Nephron progenitor cell (in vitro differentiated cells): ENCODE data around the gene ZNF443.
A peak's percentile ranks its signal among the peaks of the same experiment; 100 is the strongest.
"Not testable (repeated sequence)": the region's sequence is repeated elsewhere in the genome, so short reads cannot be mapped to it uniquely, and the experiment has no call there.

Source experiments
- DNase-seq: peaks from one replicate; pipeline ENCODE4 v3.0.0; 2021
- H3K27ac Mint-ChIP-seq: 2 replicates; pipeline ENCODE4 v1.8.0; 2021; ENCODE audit warnings: mild to moderate bottlenecking, moderate library complexity, mixed read lengths
- H3K27me3 Mint-ChIP-seq: 2 replicates; pipeline ENCODE4 v1.8.0; 2021; ENCODE audit warnings: mild to moderate bottlenecking, low read depth, mixed read lengths; ENCODE audit not compliant: poor library complexity
- H3K36me3 Mint-ChIP-seq: 2 replicates; pipeline ENCODE4 v1.8.0; 2021; ENCODE audit warnings: low read depth, mixed read lengths
- H3K4me1 Mint-ChIP-seq: 2 replicates; pipeline ENCODE4 v1.8.0; 2021; ENCODE audit warnings: mixed read lengths
- H3K4me3 Mint-ChIP-seq: 2 replicates; pipeline ENCODE4 v1.8.0; 2021; ENCODE audit warnings: mild to moderate bottlenecking, moderate library complexity, mixed read lengths
- H3K9me3 Mint-ChIP-seq: 2 replicates; pipeline ENCODE4 v1.8.0; 2021; ENCODE audit warnings: mild to moderate bottlenecking, moderate library complexity, mixed read lengths
- TF ChIP-seq, protein P1 (sequence below): fragments of 200-600 bp; sonication (generic); IDR thresholded peaks from 2 replicates; pipeline ENCODE4 v1.5.0; 2021; ENCODE audit warnings: antibody characterized with exemption

ZNF443 gene

DNA sequence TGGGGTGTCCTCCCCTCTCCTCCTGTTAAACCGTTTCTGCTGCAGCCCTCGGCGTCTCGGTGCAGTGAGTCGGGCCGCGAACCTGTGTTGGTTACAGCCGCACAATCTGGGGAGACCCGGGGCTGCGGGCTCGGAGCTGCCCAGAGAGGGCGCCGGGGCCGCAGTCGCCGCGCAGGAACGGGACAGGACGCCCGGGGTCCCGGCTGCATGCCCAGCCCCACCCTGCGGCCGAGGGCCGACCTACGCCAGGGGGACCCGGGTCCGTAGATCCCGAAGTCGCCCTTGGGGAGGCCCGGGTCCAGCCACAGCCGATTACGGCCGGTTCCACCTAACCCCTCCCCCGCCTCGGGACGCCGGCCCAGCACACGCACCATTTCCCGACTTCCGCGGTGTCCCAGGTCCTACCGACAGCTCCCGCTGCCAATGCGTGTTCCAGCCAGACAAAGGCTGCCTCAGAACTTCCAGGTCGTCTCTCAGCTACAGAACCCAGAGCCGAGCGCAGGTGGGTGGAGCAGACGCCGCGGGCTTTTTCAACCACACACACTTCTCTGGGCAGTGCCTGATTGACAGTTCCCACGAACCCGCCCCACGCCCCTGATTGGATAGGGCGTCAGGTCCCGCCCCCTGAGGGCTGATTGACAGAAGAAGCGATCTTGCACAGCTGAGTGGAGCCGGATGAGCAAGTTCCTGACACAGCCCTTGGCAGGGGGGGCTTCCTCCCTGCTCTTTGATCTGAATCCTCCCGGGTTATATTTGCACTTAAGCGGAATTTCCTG is at the start of gene ZNF443:
Gene ZNF443 (minus strand): TSS at position 481 of the 776 bp plus-strand sequence. CDS start 107 bp downstream, at position 374.
- Mint-ChIP-seq H3K4me3 (peak within 1 kb of the TSS; percentile 100), H3K9me3 (peaks cover 76% of the 10 kb centered on the region)
- TF ChIP-seq, protein P1, sequence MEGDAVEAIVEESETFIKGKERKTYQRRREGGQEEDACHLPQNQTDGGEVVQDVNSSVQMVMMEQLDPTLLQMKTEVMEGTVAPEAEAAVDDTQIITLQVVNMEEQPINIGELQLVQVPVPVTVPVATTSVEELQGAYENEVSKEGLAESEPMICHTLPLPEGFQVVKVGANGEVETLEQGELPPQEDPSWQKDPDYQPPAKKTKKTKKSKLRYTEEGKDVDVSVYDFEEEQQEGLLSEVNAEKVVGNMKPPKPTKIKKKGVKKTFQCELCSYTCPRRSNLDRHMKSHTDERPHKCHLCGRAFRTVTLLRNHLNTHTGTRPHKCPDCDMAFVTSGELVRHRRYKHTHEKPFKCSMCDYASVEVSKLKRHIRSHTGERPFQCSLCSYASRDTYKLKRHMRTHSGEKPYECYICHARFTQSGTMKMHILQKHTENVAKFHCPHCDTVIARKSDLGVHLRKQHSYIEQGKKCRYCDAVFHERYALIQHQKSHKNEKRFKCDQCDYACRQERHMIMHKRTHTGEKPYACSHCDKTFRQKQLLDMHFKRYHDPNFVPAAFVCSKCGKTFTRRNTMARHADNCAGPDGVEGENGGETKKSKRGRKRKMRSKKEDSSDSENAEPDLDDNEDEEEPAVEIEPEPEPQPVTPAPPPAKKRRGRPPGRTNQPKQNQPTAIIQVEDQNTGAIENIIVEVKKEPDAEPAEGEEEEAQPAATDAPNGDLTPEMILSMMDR, result no peak

DNA sequence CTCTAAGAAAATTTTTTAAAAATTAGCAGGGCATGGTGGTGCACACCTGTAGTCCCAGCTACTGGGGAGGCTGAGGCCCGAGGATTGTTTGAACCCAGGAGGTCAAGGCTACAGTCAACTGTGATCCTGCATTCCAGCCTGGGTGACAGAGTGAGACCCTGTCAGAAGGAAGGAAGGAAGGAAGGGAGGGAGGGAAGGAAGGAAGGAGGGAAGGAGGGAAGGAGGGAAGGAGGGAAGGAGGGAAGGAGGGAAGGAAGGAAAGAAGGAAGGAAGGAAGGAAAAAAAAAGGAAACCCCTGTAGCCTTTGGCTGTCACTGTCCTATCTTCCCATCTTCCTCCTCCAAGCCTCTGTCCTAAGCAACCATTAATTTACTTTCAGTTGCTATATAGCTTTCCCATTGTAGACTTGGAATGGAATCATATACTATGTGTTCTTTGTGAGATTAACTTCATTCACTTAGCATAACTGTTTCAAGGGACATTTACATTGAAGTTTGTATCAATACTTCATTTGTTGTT is 45.5 kb upstream of the ZNF443 start:
- Mint-ChIP-seq H3K27me3 (peaks cover 18% of the 10 kb centered on the region), H3K36me3 (peaks cover 16% of the 10 kb centered on the region), H3K27ac (peak overlapping the region; percentile 22), H3K4me1 (peaks cover 36% of the 10 kb centered on the region), H3K9me3 (peaks cover 23% of the 10 kb centered on the region)
- DNase-seq, H3K4me3 Mint-ChIP-seq: not testable (repeated sequence)

More for the DNA sequence above, at the start of gene ZNF443:
- Mint-ChIP-seq H3K27me3 (no peaks in the 10 kb centered on the region), H3K4me1 (peaks cover 4% of the 10 kb centered on the region), H3K27ac (peak within 1 kb of the TSS; percentile 99), H3K36me3 (peaks cover 41% of the 10 kb centered on the region)
- peak; percentile 98 for DNase-seq

DNA sequence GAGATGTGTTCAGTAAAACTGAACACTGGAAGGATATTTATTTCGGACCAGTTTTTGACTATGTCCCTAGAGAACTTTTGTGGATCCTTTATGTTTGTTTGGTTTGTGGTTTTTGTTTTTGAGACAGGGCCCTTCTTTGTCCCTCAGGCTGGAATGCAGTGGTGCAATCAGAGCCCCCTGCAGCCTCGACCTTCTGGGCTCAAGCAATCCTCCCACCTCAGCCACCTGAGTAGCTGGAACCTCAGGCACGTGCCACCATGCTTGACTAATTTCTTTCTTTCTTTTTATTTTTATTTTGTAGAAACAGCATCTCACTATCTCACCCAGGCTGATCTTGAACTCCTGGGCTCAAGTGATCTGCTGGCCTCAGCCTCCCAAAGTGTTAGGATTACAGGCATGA is 44.8 kb upstream of the ZNF443 start:
- H3K36me3 Mint-ChIP-seq, result peaks cover 22% of the 10 kb centered on the region
- TF ChIP-seq, protein P1, result no peak
- DNase-seq, result no peak
- H3K27me3 Mint-ChIP-seq, result peaks cover 17% of the 10 kb centered on the region
- peak overlapping the region; percentile 91 for H3K4me3 Mint-ChIP-seq
- H3K27ac Mint-ChIP-seq, result peak overlapping the region; percentile 97
- peaks cover 36% of the 10 kb centered on the region for H3K4me1 Mint-ChIP-seq
- H3K9me3 Mint-ChIP-seq, result peaks cover 29% of the 10 kb centered on the region

DNA sequence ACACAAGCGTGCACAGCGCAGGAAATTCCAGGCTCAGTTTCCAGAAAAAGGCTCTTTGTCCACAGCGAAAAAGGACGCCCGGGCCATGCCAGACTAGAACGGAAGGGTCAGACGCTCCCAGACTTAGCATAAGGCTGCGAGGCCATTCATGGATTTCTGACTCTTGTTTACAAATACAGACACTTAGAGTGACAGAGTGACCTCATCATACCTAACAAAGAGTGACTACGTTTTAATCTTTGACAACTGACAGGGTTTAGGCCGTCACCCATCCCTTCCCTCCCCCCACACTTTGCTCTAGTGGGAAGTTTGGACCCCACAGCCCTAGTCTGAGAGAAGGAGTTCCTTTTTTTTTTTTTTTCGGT is 44.2 kb upstream of the ZNF443 start:
- H3K27ac Mint-ChIP-seq, result peak overlapping the region; percentile 97
- H3K36me3 Mint-ChIP-seq, result peaks cover 25% of the 10 kb centered on the region
- H3K4me3 Mint-ChIP-seq, result peak overlapping the region; percentile 91
- peaks cover 11% of the 10 kb centered on the region for H3K27me3 Mint-ChIP-seq
- H3K9me3 Mint-ChIP-seq, result peaks cover 29% of the 10 kb centered on the region
- no peak for DNase-seq
- H3K4me1 Mint-ChIP-seq, result peaks cover 36% of the 10 kb centered on the region
- TF ChIP-seq, protein P1, result no peak

DNA sequence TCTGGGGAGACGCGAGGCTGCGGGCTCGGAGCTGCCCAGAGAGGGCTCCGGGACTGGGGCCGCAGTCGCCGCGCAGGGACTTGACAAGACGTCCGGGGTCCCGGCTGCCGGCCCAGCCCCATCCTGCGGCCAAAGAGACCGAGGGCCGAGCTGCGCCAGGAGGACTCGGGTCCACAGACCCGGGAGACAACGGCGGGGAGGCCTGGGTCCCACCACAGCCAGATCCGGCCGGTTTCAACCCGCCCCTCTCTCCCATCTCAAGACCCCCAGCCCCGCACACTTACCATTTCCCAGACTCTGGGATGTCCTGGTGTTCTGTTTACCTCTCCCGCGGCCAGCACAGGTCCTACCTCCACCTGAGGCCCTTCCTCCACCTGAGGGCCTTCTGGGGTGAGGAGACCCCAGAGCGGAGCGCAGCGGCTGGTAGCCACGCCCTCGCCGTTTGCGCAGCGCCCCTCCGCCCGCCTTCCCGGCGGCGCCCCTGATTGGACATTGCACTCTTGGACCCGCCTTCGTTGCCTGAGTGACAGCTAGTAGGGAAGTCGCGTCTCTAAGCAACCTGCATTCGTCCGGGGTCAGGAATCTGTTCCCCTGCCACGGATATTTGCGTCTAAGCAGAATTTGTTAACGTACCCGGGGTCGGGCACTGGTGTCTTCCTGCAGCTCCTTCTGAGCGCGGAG is 43.7 kb upstream of the ZNF443 start, which contains the start of gene ZNF709:
Gene ZNF709 (minus strand): TSS at position 446 of the 681 bp plus-strand sequence. CDS start 159 bp downstream, at position 287.
- H3K4me3 Mint-ChIP-seq, result peak within 1 kb of the TSS; percentile 91
- H3K27ac Mint-ChIP-seq, result peak within 1 kb of the TSS; percentile 97
- H3K27me3 Mint-ChIP-seq, result peaks cover 9% of the 10 kb centered on the region
- TF ChIP-seq, protein P1, result no peak
- peaks cover 36% of the 10 kb centered on the region for H3K4me1 Mint-ChIP-seq
- H3K9me3 Mint-ChIP-seq, result peaks cover 29% of the 10 kb centered on the region
- DNase-seq, result peak; percentile 96
- H3K36me3 Mint-ChIP-seq, result peaks cover 29% of the 10 kb centered on the region

DNA sequence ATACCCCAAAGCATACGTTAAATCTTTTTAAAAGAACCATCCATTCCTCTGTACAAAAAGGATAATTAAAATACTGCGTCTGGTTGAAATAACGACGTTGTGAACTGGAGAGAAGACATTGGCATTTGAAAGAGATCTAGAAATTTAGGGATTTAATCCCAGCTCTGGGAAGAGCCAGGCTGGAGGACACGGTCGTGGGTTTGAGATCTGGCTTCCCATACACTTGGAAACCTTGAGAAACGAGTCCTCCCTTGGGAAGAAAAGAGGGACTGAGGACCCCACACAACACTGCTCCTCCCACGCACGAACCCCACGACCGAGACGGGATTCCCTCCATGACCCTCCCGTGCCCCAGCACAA is 43.2 kb upstream of the ZNF443 start:
- Mint-ChIP-seq H3K9me3 (peaks cover 31% of the 10 kb centered on the region), H3K4me1 (peaks cover 36% of the 10 kb centered on the region), H3K27ac (no peak overlapping the region), H3K4me3 (peak overlapping the region; percentile 91), H3K27me3 (peaks cover 9% of the 10 kb centered on the region), H3K36me3 (peaks cover 30% of the 10 kb centered on the region)
- TF ChIP-seq, protein P1, result no peak
- DNase-seq, result no peak
